Thoracic aorta (tissue), 2 donors: ENCODE results near the gene POLE3. TPM values are rescaled to one million over a fixed set of nuclear protein-coding genes. Genes with fewer than 3 reads are reported as not detected.
"Not testable (repeated sequence)": the region's sequence is repeated elsewhere in the genome, so short reads cannot be mapped to it uniquely, and the experiment has no call there.

Source experiments
- ATAC-seq: fragments of 150-250 bp; one replicate; pipeline ENCODE4 v1.8.0; 2017; ENCODE audit warnings: low read depth; ENCODE audit not compliant: insufficient number of reproducible peaks, low FRiP score
- DNase-seq: peaks from one replicate; pipeline ENCODE4 v3.0.0-alpha.2; 2020; ENCODE audit warnings: low spot score
- H3K27ac ChIP-seq, 2 donors: fragments of 200-600 bp; sonication (generic); 1 replicate in 1 of 2; 2 replicates in 1 of 2; pipeline ENCODE4 v1.5.1; 2016; ENCODE audit warnings: mild to moderate bottlenecking in 2 of 2, moderate library complexity in 2 of 2
- H3K27me3 ChIP-seq: fragments of 200-600 bp; sonication (generic); replicated peaks from 2 replicates; pipeline ENCODE4 v1.6.0; 2016; ENCODE audit warnings: mild to moderate bottlenecking; ENCODE audit not compliant: insufficient read depth
- H3K36me3 ChIP-seq: fragments of 200-600 bp; sonication (generic); one replicate; pipeline ENCODE4 v1.5.1; 2016
- H3K4me1 ChIP-seq, 2 donors: fragments of 200-600 bp; sonication (generic); 1 replicate in 1 of 2; 2 replicates in 1 of 2; pipeline versions ENCODE4 v1.5.1 to v1.6.0; 2016; ENCODE audit warnings: low read depth in 2 of 2, mild to moderate bottlenecking in 1 of 2; ENCODE audit not compliant: control insufficient read depth in 1 of 2
- H3K4me3 ChIP-seq: fragments of 200-600 bp; sonication (generic); 2 replicates; pipeline ENCODE4 v1.5.1; 2016; ENCODE audit warnings: mild to moderate bottlenecking
- H3K9me3 ChIP-seq: fragments of 200-600 bp; sonication (generic); 2 replicates; pipeline ENCODE4 v1.5.1; 2016
- total RNA-seq, 2 donors: library from RNA; depleted of rRNA; stranded (reverse); fragments of >200 nt; gene quantifications; one replicate each; pipeline versions ENCODE4 v1.1.0 to v1.2.3, GENCODE V29; 2016
- TF ChIP-seq, protein P1 (sequence below): fragments of 200-600 bp; sonication (generic); IDR thresholded peaks from one replicate; pipeline ENCODE4 v1.5.1; 2019; ENCODE audit warnings: antibody characterized with exemption

The POLE3 gene
- total RNA-seq, 2 donors from 2014 or later = 24.2 to 32.0 TPM

DNA sequence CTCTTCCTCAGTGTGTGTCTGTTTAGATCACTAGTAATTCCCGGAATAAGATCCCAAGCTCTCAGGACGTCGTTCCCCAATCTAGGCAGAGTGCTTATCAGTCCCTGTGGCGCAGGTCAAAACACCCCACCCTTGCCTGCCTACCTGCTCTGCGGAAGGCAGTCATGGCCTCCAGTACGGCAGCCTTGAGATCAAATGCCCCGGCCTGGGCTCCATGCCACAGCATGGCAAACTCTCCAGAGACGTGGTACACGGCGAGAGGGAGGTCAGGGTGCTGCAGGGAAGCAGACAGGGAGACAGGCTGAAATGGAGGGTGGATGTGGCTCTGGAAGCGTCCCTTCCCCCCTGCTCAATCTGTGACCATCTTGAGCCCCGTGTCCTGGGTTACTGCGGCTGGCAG, 21.6 kb downstream of the POLE3 start:
- H3K27me3 ChIP-seq = no peaks in the 10 kb centered on the region
- DNase-seq (no peak), ATAC-seq (no peak)
- TF ChIP-seq, protein P1, sequence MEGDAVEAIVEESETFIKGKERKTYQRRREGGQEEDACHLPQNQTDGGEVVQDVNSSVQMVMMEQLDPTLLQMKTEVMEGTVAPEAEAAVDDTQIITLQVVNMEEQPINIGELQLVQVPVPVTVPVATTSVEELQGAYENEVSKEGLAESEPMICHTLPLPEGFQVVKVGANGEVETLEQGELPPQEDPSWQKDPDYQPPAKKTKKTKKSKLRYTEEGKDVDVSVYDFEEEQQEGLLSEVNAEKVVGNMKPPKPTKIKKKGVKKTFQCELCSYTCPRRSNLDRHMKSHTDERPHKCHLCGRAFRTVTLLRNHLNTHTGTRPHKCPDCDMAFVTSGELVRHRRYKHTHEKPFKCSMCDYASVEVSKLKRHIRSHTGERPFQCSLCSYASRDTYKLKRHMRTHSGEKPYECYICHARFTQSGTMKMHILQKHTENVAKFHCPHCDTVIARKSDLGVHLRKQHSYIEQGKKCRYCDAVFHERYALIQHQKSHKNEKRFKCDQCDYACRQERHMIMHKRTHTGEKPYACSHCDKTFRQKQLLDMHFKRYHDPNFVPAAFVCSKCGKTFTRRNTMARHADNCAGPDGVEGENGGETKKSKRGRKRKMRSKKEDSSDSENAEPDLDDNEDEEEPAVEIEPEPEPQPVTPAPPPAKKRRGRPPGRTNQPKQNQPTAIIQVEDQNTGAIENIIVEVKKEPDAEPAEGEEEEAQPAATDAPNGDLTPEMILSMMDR = no peak
- H3K4me1 ChIP-seq = no peaks in the 10 kb centered on the region
- H3K27ac ChIP-seq = no peak overlapping the region
- H3K9me3 ChIP-seq = no peaks in the 10 kb centered on the region
- H3K36me3 ChIP-seq = peaks cover 40% of the 10 kb centered on the region
- H3K4me3 ChIP-seq = no peak overlapping the region

DNA sequence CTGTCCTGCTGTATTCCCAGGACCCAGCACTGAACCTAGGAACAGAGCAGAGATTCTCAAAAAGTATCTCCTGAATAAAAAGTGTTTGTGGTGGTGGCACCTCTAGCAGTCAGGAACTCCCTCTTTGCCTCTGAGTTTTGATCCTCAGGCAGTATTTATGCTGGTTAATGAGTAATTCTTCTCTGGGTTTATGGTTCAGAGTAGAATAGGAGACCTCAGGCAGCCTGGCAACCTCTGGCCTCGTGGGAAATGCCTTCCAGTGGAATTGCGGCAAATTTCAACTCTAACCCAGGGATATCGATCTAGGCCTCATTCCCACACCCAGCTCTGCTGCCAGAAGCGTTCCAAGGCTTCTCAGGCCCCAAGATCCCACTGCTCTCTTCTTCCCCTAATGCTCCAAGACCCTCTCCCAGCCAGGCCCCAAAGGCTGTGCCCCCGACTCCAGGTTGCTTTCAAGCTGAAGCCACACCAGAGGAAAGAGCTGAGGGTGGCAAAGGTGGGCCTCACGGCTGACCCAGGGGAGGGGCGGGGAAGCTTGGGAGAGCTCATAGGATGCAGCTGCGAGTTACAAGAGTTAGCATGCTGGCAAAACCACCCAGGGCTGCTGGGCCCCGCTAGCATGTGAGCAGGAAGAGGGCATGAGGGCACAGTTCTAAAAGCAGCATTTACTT, 22.8 kb downstream of the POLE3 start:
- Histone ChIP-seq H3K4me1 (no peaks in the 10 kb centered on the region), H3K27me3 (no peaks in the 10 kb centered on the region), H3K9me3 (no peaks in the 10 kb centered on the region), H3K4me3 (no peak overlapping the region), H3K36me3 (peaks cover 40% of the 10 kb centered on the region), H3K27ac (no peak overlapping the region)
- TF ChIP-seq, protein P1 = no peak
- DNase-seq (no peak), ATAC-seq (no peak)

DNA sequence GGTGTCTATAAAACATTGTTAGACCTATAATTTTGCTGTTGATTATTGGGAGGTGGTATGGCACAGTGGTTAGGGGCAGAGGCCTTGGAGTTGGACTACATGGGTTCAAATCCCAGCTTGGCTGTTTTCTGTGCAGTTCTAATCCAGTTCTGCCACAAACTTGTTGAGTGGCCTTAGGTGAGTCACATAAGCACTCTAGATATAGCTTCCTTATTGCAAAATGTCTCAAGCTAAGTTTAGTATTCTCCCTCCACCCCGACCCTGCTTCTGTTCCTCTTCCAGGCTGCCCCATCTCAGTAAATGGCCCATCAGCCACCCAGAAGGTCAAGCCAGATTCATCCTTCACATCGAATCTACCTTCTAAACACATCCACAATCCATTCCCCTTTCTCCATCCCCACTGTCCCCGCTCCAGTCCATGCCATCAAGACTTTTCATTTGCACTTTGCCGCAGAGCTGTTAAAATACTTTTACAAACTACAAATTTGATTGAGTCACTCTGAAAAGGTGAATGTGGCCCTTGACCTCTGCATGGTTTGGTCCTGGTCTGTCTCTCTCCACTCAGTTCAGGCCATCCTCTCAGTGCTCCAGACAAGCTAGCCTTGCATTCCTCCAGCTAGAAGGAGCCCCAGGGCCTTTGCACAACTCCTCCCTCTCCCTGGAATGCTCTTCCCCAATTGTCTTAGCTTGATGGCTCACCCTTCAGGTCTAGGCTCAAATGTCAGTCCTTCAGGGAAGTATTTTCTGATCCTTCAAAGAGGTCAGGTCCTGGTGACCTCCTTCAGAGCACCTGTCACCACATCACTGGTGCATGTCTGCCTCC, 23.7 kb downstream of the POLE3 start:
- TF ChIP-seq, protein P1 = no peak
- Histone ChIP-seq H3K4me1 (no peaks in the 10 kb centered on the region), H3K36me3 (peaks cover 32% of the 10 kb centered on the region), H3K27me3 (no peaks in the 10 kb centered on the region), H3K4me3 (no peak overlapping the region), H3K9me3 (no peaks in the 10 kb centered on the region), H3K27ac (no peak overlapping the region)
- DNase-seq (no peak), ATAC-seq (no peak)

DNA sequence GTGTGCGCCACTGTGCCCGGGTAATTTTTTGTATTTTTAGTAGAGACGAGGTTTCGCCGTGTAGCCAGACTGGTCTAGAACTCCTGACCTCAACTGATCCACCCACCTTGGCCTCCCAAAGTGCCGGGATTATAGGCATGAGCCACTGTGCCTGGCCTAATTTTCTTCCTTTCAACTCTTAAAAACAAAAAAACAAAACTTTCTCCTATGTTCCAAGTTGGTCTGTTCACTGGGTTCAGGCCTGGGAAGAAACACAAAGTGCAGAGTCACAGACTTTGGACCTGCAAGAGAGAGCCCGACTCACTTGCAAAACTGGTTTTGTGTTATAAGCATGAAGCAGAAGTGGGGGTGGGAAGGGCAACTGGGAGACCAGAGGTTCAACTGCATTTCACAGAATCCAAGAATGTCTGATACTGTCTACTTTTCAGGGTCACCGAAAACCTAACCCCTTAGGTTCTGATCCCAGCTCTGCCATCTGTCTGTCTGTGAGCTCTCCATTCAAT, 28.5 kb downstream of the POLE3 start:
- no peaks in the 10 kb centered on the region for H3K9me3 ChIP-seq
- peaks cover 0 to 4% of the 10 kb centered on the region in 2 donors for H3K4me1 ChIP-seq
- TF ChIP-seq, protein P1 = no peak
- H3K36me3 ChIP-seq = no peaks in the 10 kb centered on the region
- no peak overlapping the region for H3K4me3 ChIP-seq
- no peak overlapping the region for H3K27ac ChIP-seq
- ATAC-seq (no peak), DNase-seq (no peak)
- H3K27me3 ChIP-seq = no peaks in the 10 kb centered on the region

DNA sequence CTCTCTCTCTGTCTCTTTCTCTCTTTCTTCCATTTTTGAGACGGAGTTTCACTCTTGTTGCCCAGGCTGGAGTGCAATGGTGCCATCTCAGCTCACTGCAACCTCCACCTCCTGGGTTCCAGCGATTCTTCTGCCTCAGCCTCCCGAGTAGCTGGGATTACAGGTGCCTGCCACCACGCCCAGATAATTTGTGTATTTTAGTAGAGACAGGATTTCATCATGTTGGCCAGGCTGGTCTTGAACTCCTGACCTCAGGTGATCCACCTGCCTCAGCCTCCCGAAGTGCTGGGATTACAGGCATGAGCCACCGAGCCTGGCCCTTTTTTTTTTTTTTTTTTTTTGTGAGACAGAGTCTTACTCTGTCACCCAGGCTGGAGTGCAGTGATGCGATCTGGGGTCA, 29.0 kb downstream of the POLE3 start:
- not testable (repeated sequence) for H3K4me3 ChIP-seq, H3K27me3 ChIP-seq, DNase-seq, H3K36me3 ChIP-seq, H3K27ac ChIP-seq, H3K4me1 ChIP-seq, H3K9me3 ChIP-seq, ATAC-seq
